K562 (cell line): ENCODE data around the gene HOXA4. TPM values are rescaled to one million over a fixed set of nuclear protein-coding genes. Genes with fewer than 3 reads are reported as not detected.

Experiments
- BCLAF1 ChIP-seq, 2 experiments: fragments of 450-650 bp in 1 of 2; IDR thresholded peaks; 2 replicates each; pipeline ENCODE4 v1.6.1; 2011 to 2017; ENCODE audit warnings: low read depth in 2 of 2, antibody characterized with exemption in 1 of 2, borderline replicate concordance in 1 of 2, low read length in 1 of 2, mild to moderate bottlenecking in 1 of 2, mixed read lengths in 1 of 2; ENCODE audit not compliant: control insufficient read depth in 1 of 2
- HDAC6 ChIP-seq: IDR thresholded peaks from 2 replicates; pipeline ENCODE4 v1.6.1; 2012; ENCODE audit warnings: low read depth, mild to moderate bottlenecking, control low read depth, inconsistent platforms, low read length, moderate library complexity
- HMGN3 ChIP-seq: IDR thresholded peaks from 2 replicates; pipeline ENCODE4 v1.6.1; 2011; ENCODE audit warnings: borderline replicate concordance, low read depth, mild to moderate bottlenecking, mixed read lengths, low read length; ENCODE audit not compliant: insufficient read length; ENCODE audit errors: extremely low read depth
- MTA1 ChIP-seq: fragments of 450-650 bp; IDR thresholded peaks from 2 replicates; pipeline ENCODE4 v1.6.1; 2017; ENCODE audit warnings: borderline replicate concordance
- PTBP1 ChIP-seq: fragments of 200-400 bp; formaldehyde crosslinking; IDR thresholded peaks from 2 replicates; pipeline ENCODE4 v1.6.1; 2017; ENCODE audit warnings: low read depth, low read length
- STAT5A ChIP-seq: IDR thresholded peaks from 2 replicates; pipeline ENCODE4 v1.6.1; 2012; ENCODE audit warnings: low read length, inconsistent platforms, borderline replicate concordance
- TOE1 ChIP-seq, 2 experiments: fragments of 450-650 bp in 1 of 2; sonication (generic) in 1 of 2; formaldehyde crosslinking in 1 of 2; IDR thresholded peaks; 2 replicates each; pipeline versions ENCODE4 v1.7.1 to v1.8.0; 2016 to 2022; ENCODE audit warnings: borderline replicate concordance in 2 of 2, mild to moderate bottlenecking in 2 of 2, antibody characterized with exemption in 1 of 2, inconsistent platforms in 1 of 2, low read depth in 1 of 2, missing genetic modification reagents in 1 of 2, moderate library complexity in 1 of 2
- U2AF2 ChIP-seq: fragments of 200-400 bp; formaldehyde crosslinking; optimal IDR thresholded peaks from 2 replicates; pipeline ENCODE3; 2017; ENCODE audit warnings: low read depth, mild to moderate bottlenecking, low read length
- polyA plus RNA-seq, 8 experiments: library from polyadenylated mRNA; depleted of rRNA in 4 of 8; stranded (reverse) in 5 of 8; unstranded in 3 of 8; fragments of >200 nt; fragmentation: Nextera tagmentation in 2 of 8; fragmentation: Illumina TruSeq in 1 of 8; extraction: Ambion mirVana in 2 of 8; extraction: Trizol in 1 of 8; gene quantifications; 2 replicates each; pipeline versions ENCODE4 v1.2.1 to v1.2.3, GENCODE V29; 2011 to 2014; ENCODE audit warnings: inconsistent platforms in 1 of 8, missing spikeins in 1 of 8
- total RNA-seq, 7 experiments: library from RNA; depleted of rRNA in 6 of 7; stranded (reverse); fragments of >200 nt in 6 of 7; fragmentation: Illumina TruSeq in 2 of 7; extraction: Trizol in 2 of 7; gene quantifications; 2 replicates each; pipeline versions ENCODE4 v1.2.1 to v1.2.3, GENCODE V29; 2011 to 2021; ENCODE audit warnings: low replicate concordance in 1 of 7
- TF ChIP-seq, protein P1 (sequence below), 2 experiments: fragments of 150-350 bp in 1 of 2; IDR thresholded peaks; 2 replicates each; pipeline ENCODE4 v1.6.1; 2012 to 2016; ENCODE audit warnings: low read depth in 2 of 2, low read length in 2 of 2, mild to moderate bottlenecking in 1 of 2, moderate library complexity in 1 of 2
- TF ChIP-seq, protein P2 (sequence below): fragments of 450-650 bp; IDR thresholded peaks from 2 replicates; pipeline ENCODE4 v1.6.1; 2017; ENCODE audit warnings: antibody characterized with exemption, mild to moderate bottlenecking

Gene HOXA4
- total and polyA plus RNA-seq, 9 of the 15 experiments (the other 6 are each of a cell fraction or from before 2014, with no cell fraction given): not detected

- TF ChIP-seq, protein P1, sequence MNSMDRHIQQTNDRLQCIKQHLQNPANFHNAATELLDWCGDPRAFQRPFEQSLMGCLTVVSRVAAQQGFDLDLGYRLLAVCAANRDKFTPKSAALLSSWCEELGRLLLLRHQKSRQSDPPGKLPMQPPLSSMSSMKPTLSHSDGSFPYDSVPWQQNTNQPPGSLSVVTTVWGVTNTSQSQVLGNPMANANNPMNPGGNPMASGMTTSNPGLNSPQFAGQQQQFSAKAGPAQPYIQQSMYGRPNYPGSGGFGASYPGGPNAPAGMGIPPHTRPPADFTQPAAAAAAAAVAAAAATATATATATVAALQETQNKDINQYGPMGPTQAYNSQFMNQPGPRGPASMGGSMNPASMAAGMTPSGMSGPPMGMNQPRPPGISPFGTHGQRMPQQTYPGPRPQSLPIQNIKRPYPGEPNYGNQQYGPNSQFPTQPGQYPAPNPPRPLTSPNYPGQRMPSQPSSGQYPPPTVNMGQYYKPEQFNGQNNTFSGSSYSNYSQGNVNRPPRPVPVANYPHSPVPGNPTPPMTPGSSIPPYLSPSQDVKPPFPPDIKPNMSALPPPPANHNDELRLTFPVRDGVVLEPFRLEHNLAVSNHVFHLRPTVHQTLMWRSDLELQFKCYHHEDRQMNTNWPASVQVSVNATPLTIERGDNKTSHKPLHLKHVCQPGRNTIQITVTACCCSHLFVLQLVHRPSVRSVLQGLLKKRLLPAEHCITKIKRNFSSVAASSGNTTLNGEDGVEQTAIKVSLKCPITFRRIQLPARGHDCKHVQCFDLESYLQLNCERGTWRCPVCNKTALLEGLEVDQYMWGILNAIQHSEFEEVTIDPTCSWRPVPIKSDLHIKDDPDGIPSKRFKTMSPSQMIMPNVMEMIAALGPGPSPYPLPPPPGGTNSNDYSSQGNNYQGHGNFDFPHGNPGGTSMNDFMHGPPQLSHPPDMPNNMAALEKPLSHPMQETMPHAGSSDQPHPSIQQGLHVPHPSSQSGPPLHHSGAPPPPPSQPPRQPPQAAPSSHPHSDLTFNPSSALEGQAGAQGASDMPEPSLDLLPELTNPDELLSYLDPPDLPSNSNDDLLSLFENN (IDR thresholded peaks at IDR 0.05; ENCODE audit: low read depth in 2 of 2, low read length in 2 of 2): no peak
- no peak for TF ChIP-seq PTBP1
- no peak for TF ChIP-seq BCLAF1 (IDR thresholded peaks at IDR 0.05; ENCODE audit: borderline replicate concordance in 1 of 2, control insufficient read depth in 1 of 2, low read depth in 2 of 2, low read length in 1 of 2)
- TF ChIP-seq, protein P2, sequence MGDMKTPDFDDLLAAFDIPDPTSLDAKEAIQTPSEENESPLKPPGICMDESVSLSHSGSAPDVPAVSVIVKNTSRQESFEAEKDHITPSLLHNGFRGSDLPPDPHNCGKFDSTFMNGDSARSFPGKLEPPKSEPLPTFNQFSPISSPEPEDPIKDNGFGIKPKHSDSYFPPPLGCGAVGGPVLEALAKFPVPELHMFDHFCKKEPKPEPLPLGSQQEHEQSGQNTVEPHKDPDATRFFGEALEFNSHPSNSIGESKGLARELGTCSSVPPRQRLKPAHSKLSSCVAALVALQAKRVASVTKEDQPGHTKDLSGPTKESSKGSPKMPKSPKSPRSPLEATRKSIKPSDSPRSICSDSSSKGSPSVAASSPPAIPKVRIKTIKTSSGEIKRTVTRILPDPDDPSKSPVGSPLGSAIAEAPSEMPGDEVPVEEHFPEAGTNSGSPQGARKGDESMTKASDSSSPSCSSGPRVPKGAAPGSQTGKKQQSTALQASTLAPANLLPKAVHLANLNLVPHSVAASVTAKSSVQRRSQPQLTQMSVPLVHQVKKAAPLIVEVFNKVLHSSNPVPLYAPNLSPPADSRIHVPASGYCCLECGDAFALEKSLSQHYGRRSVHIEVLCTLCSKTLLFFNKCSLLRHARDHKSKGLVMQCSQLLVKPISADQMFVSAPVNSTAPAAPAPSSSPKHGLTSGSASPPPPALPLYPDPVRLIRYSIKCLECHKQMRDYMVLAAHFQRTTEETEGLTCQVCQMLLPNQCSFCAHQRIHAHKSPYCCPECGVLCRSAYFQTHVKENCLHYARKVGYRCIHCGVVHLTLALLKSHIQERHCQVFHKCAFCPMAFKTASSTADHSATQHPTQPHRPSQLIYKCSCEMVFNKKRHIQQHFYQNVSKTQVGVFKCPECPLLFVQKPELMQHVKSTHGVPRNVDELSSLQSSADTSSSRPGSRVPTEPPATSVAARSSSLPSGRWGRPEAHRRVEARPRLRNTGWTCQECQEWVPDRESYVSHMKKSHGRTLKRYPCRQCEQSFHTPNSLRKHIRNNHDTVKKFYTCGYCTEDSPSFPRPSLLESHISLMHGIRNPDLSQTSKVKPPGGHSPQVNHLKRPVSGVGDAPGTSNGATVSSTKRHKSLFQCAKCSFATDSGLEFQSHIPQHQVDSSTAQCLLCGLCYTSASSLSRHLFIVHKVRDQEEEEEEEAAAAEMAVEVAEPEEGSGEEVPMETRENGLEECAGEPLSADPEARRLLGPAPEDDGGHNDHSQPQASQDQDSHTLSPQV: no peak
- no peak for TF ChIP-seq HMGN3
- TF ChIP-seq STAT5A: no peak
- no peak for TF ChIP-seq HDAC6
- no peak for TF ChIP-seq TOE1 (IDR thresholded peaks at IDR 0.05; ENCODE audit: borderline replicate concordance)
- no peak for TF ChIP-seq TOE1 (CRISPR knock-in tag; IDR thresholded peaks at IDR 0.05; ENCODE audit: borderline replicate concordance, low read depth)
- no peak for TF ChIP-seq MTA1
- TF ChIP-seq U2AF2: no peak
Measured at GRCh38 chr7:27167916-27168264, 37.3 kb upstream of the HOXA4 start (continued).
